SU-DHL-6 (cell line): Measurements from ENCODE around the gene LBX2.

Experiments used
- H2AFZ ChIP-seq: fragments of 200-600 bp; sonication (generic); 2 replicates; pipeline ENCODE4 v1.6.1; 2014; ENCODE audit warnings: low read depth, mild to moderate bottlenecking, moderate library complexity, mixed read lengths, antibody characterized with exemption, low read length; ENCODE audit not compliant: severe bottlenecking
- H3F3A ChIP-seq: fragments of 200-600 bp; shearing (Covaris generic); 2 replicates; pipeline ENCODE4 v1.6.0; 2016; ENCODE audit warnings: antibody characterized with exemption, mild to moderate bottlenecking; ENCODE audit not compliant: insufficient read depth
- H3K27ac ChIP-seq: fragments of 200-600 bp; sonication (generic); 2 replicates; pipeline ENCODE4 v1.5.1; 2016; ENCODE audit warnings: low read depth, mild to moderate bottlenecking, low read length, moderate library complexity, mixed read lengths
- H3K27me3 ChIP-seq: fragments of 200-600 bp; sonication (generic), shearing (Covaris generic); 2 replicates; pipeline ENCODE4 v1.6.0; 2014; ENCODE audit warnings: mild to moderate bottlenecking, low read length
- H3K36me3 ChIP-seq: fragments of 200-600 bp; sonication (generic); 2 replicates; pipeline ENCODE4 v1.6.1; 2014; ENCODE audit warnings: mild to moderate bottlenecking, low read length, mixed read lengths
- H3K4me2 ChIP-seq: fragments of 300-600, 200-600 bp; shearing (Covaris generic), sonication (generic); 2 replicates; pipeline ENCODE4 v1.6.0; 2014; ENCODE audit warnings: low read length, low read depth, mild to moderate bottlenecking; ENCODE audit not compliant: poor library complexity, severe bottlenecking
- H3K4me3 ChIP-seq: fragments of 200-600 bp; sonication (generic); 2 replicates; pipeline ENCODE4 v1.5.1; 2014; ENCODE audit warnings: antibody characterized with exemption, low read length, mild to moderate bottlenecking, mixed read lengths; ENCODE audit not compliant: insufficient read depth, poor library complexity, severe bottlenecking
- H3K79me2 ChIP-seq: fragments of 200-600 bp; sonication (generic); 2 replicates; pipeline ENCODE4 v1.6.1; 2014; ENCODE audit warnings: mild to moderate bottlenecking, low read length, moderate library complexity; ENCODE audit not compliant: insufficient read depth
- H3K9ac ChIP-seq: fragments of 200-600 bp; sonication (generic); 2 replicates; pipeline ENCODE4 v1.7.0; 2014; ENCODE audit warnings: mild to moderate bottlenecking, low read length
- H3K9me2 ChIP-seq: fragments of 200-600 bp; sonication (generic); replicated peaks from 2 replicates; pipeline ENCODE4 v1.6.1; 2014; ENCODE audit warnings: low read length; ENCODE audit not compliant: insufficient read depth
- H3K9me3 ChIP-seq: fragments of 200-600 bp; sonication (generic); 2 replicates; pipeline ENCODE4 v1.6.1; 2014; ENCODE audit warnings: low read length, mixed read lengths; ENCODE audit not compliant: insufficient read depth
- H4K20me1 ChIP-seq: fragments of 200-600 bp; sonication (generic); 2 replicates; pipeline ENCODE4 v1.6.1; 2014; ENCODE audit warnings: low read depth, mild to moderate bottlenecking, antibody characterized with exemption, low read length, moderate library complexity, mixed read lengths
- EZH2phosphoT487 ChIP-seq: fragments of 200-600 bp; sonication (generic), shearing (Covaris generic); conservative IDR thresholded peaks from 2 replicates; pipeline ENCODE4 v1.6.1; 2018; ENCODE audit warnings: mild to moderate bottlenecking, antibody characterized with exemption, low read length, moderate library complexity, mixed read lengths
- TF ChIP-seq, protein P1 (sequence below): fragments of 200-600 bp; sonication (generic); IDR thresholded peaks from one replicate; pipeline ENCODE4 v1.5.1; 2017; ENCODE audit warnings: antibody characterized with exemption, mild to moderate bottlenecking, low read length, moderate library complexity; ENCODE audit not compliant: insufficient read depth, poor library complexity, severe bottlenecking

LBX2 gene

DNA sequence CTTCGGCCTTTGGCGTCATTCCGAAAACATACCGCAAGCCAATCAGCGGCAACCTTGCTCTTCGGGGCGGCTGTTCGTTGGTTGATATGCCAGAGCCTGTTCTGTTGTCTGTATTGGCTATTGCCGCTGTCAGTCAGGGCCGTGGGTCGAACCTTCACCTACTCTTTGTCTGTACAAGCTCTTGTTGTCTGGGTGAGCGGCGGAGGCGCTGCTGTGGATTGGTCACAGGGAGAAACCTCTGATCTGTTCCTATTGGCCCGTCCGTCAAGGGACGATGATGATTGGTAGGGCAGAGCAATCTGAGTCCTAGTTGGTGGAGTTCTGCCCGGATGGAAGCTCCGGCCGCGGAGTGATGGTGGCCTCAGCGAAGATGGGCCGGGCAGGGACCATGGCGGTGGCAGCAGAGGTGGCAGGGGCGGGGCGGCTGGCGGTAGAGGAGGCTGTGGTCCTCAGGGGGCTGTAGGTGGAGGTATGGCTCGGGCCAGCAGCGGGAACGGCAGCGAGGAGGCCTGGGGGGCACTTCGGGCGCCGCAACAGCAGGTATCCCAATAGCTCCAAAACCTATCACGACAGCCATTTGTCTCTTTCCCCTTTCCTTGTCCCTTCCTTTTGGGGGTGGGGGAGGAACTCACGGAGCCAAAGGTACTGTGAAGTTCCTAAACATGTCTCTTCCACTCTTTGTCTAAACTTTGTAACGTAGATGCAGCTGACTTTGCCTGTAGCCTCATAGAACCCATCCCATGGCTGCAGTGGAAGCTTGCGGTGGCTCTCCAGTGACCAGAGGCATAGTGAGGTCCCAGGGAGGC is 41.1 kb downstream of the LBX2 start, which contains the start of gene WBP1:
WBP1 (plus strand) TSS at position 307 of the 806 bp plus-strand sequence; CDS start at position 472, 165 bp downstream.
- H4K20me1 ChIP-seq, result no peaks in the 10 kb centered on the region
- peak within 1 kb of the TSS; percentile 82 for H3K9ac ChIP-seq
- H3K27me3 ChIP-seq, result no peaks in the 10 kb centered on the region
- peak within 1 kb of the TSS; percentile 86 for H3K4me3 ChIP-seq
- H3F3A ChIP-seq, result peaks cover 19% of the 10 kb centered on the region
- H3K4me2 ChIP-seq, result peak within 1 kb of the TSS; percentile 95
- H3K9me2 ChIP-seq, result no peaks in the 10 kb centered on the region
- TF ChIP-seq, protein P1, sequence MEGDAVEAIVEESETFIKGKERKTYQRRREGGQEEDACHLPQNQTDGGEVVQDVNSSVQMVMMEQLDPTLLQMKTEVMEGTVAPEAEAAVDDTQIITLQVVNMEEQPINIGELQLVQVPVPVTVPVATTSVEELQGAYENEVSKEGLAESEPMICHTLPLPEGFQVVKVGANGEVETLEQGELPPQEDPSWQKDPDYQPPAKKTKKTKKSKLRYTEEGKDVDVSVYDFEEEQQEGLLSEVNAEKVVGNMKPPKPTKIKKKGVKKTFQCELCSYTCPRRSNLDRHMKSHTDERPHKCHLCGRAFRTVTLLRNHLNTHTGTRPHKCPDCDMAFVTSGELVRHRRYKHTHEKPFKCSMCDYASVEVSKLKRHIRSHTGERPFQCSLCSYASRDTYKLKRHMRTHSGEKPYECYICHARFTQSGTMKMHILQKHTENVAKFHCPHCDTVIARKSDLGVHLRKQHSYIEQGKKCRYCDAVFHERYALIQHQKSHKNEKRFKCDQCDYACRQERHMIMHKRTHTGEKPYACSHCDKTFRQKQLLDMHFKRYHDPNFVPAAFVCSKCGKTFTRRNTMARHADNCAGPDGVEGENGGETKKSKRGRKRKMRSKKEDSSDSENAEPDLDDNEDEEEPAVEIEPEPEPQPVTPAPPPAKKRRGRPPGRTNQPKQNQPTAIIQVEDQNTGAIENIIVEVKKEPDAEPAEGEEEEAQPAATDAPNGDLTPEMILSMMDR, result no peak
- TF ChIP-seq EZH2phosphoT487, result no peak
- H3K36me3 ChIP-seq, result no peaks in the 10 kb centered on the region; the same call in 1 of the 2 replicates
- peak within 1 kb of the TSS; percentile 90 for H2AFZ ChIP-seq
- H3K9me3 ChIP-seq, result no peaks in the 10 kb centered on the region
- H3K79me2 ChIP-seq, result 0 out of 2 replicates have a peak, but pooled peaks cover 6% of the 10 kb centered on the region
- H3K27ac ChIP-seq, result peak within 1 kb of the TSS; percentile 87

DNA sequence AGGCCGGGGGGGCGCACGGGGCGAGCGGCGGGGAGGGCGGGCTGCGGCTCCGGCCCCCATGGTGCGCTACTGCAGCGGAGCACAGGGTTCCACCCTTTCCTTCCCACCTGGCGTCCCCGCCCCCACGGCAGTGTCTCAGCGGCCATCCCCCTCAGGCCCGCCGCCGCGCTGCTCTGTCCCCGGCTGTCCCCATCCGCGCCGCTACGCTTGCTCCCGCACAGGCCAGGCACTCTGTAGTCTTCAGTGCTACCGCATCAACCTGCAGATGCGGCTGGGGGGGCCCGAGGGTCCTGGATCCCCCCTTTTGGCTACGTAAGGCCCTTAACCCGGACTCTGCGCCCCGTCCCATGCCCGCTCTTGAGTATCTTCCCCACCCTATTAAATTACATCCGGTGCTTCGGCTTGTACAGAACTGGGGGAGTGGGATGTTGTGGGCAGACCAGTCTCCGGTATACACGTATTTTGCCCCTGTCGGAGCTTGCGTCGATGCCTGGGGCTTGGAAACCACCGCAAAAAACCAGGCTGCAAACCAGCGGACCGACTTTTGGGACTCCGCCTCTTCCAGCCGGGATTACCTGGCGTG is 41.8 kb downstream of the LBX2 start:
- Histone ChIP-seq H3K79me2 (0 out of 2 replicates have a peak, but pooled peaks cover 6% of the 10 kb centered on the region), H3K9me2 (no peaks in the 10 kb centered on the region), H3K4me3 (peak overlapping the region; percentile 64), H3K4me2 (peak overlapping the region; percentile 86), H3K9ac (peak overlapping the region; percentile 77), H3F3A (peaks cover 25% of the 10 kb centered on the region), H3K9me3 (no peaks in the 10 kb centered on the region), H3K27me3 (no peaks in the 10 kb centered on the region), H3K36me3 (no peaks in the 10 kb centered on the region; the same call in 1 of the 2 replicates), H3K27ac (peak overlapping the region; percentile 87), H4K20me1 (no peaks in the 10 kb centered on the region), H2AFZ (peak overlapping the region; percentile 90)
- TF ChIP-seq, protein P1, result no peak
- TF ChIP-seq EZH2phosphoT487, result no peak

DNA sequence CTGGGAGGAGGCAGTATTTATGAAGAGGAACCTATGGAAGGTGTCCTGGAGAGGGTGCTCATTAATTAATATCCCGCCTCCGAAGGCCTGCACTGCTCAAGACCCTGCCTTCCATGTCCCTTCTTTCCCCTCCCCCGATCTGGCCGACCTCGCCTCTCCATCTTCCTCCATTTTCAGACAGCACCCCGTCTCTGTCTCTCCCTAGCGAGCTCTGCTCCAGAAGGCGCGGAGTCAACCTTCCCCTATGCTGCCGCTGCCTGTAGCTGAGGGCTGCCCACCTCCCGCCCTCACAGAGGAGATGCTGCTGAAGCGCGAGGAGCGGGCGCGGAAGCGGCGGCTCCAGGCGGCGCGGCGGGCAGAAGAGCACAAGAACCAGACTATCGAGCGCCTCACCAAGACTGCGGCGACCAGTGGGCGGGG is 42.3 kb downstream of the LBX2 start:
- Histone ChIP-seq H2AFZ (peak overlapping the region; percentile 28), H3K27ac (peak overlapping the region; percentile 87)

More for the DNA sequence above, 42.3 kb downstream of the LBX2 start:
- Histone ChIP-seq H3K27me3 (no peaks in the 10 kb centered on the region), H3F3A (peaks cover 29% of the 10 kb centered on the region), H3K9me3 (no peaks in the 10 kb centered on the region), H3K9me2 (no peaks in the 10 kb centered on the region), H3K79me2 (0 out of 2 replicates have a peak, but pooled peaks cover 6% of the 10 kb centered on the region), H3K36me3 (no peaks in the 10 kb centered on the region), H4K20me1 (no peaks in the 10 kb centered on the region), H3K4me3 (peak overlapping the region; percentile 64), H3K9ac (peak overlapping the region; percentile 77), H3K4me2 (peak overlapping the region; percentile 86)
- no peak for TF ChIP-seq EZH2phosphoT487
- TF ChIP-seq, protein P1, result no peak
